ENCODE measurements around the gene RRAGC.

DNA sequence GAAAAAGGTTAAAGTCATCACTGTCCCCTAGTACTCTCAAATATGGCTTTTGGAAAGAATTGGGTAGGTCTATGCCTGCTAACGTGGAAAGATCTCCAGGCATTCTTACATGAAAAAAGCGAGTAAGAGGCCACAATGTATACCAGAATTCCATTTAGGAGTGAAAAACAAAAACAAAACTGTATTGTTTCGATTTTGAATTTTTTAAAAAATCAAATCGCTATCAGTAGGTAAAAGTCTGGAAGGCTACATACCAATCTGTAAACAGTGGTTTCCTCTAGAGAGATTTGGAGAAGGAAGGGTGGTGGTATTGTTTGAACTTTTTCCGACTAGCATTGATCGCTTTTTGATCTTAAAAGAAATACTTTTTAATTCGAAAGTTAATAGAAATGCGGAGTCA, 55.9 kb downstream of the RRAGC start:
- TF ChIP-seq CTCF (IDR thresholded peaks at IDR 0.05; ENCODE audit: insufficient read depth, low read length, poor library complexity, severe bottlenecking) (no peak), EZH2phosphoT487 (conservative IDR thresholded peaks at IDR 0.05; ENCODE audit: low read length) (no peak)

All from SU-DHL-6 (cell line).